Omental fat pad (tissue), 4 donors: ENCODE measurements around the gene SGMS1. TPM values are rescaled to one million over a fixed set of nuclear protein-coding genes. Genes with fewer than 3 reads are reported as not detected.

Source experiments
- ATAC-seq: fragments of 150-250 bp; one replicate; pipeline ENCODE4 v1.9.1; 2016; ENCODE audit warnings: mild to moderate bottlenecking, moderate library complexity; ENCODE audit not compliant: low FRiP score
- DNase-seq: peaks from one replicate; pipeline ENCODE4 v3.0.0-alpha.2; 2019; ENCODE audit warnings: low spot score
- total RNA-seq, 4 donors: library from RNA; depleted of rRNA; stranded (reverse); fragments of >200 nt; gene quantifications; one replicate each; pipeline ENCODE4 v1.1.0, GENCODE V29; 2016
- TF ChIP-seq, protein P1 (sequence below), 3 donors: fragments of 450-650 bp; IDR thresholded peaks; one replicate each; pipeline ENCODE4 v1.5.1; 2016 to 2017; ENCODE audit warnings: antibody characterized with exemption in 3 of 3, mild to moderate bottlenecking in 3 of 3, moderate library complexity in 2 of 3

Gene SGMS1
- total RNA-seq, 4 donors from 2014 or later: 82.5 to 136 (median 96.4) TPM

- ATAC-seq: no peak
- TF ChIP-seq, protein P1, sequence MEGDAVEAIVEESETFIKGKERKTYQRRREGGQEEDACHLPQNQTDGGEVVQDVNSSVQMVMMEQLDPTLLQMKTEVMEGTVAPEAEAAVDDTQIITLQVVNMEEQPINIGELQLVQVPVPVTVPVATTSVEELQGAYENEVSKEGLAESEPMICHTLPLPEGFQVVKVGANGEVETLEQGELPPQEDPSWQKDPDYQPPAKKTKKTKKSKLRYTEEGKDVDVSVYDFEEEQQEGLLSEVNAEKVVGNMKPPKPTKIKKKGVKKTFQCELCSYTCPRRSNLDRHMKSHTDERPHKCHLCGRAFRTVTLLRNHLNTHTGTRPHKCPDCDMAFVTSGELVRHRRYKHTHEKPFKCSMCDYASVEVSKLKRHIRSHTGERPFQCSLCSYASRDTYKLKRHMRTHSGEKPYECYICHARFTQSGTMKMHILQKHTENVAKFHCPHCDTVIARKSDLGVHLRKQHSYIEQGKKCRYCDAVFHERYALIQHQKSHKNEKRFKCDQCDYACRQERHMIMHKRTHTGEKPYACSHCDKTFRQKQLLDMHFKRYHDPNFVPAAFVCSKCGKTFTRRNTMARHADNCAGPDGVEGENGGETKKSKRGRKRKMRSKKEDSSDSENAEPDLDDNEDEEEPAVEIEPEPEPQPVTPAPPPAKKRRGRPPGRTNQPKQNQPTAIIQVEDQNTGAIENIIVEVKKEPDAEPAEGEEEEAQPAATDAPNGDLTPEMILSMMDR (IDR thresholded peaks at IDR 0.05): no peak
- DNase-seq: no peak
Measured at GRCh38 chr10:50580262-50580891, 43.4 kb downstream of the SGMS1 start.

- ATAC-seq (no peak), DNase-seq (no peak)
- TF ChIP-seq, protein P1 (IDR thresholded peaks at IDR 0.05): no peak
Measured at GRCh38 chr10:50579491-50580261, 44.1 kb downstream of the SGMS1 start.

- no peak for ATAC-seq
- DNase-seq: no peak
- TF ChIP-seq, protein P1 (IDR thresholded peaks at IDR 0.05): no peak
Measured at GRCh38 chr10:50578949-50579348, 44.8 kb downstream of the SGMS1 start.

GRCh38 chr10:50577681-50578350, 45.9 kb downstream of the SGMS1 start:
- TF ChIP-seq, protein P1 (IDR thresholded peaks at IDR 0.05): no peak
- no peak for ATAC-seq

DNA sequence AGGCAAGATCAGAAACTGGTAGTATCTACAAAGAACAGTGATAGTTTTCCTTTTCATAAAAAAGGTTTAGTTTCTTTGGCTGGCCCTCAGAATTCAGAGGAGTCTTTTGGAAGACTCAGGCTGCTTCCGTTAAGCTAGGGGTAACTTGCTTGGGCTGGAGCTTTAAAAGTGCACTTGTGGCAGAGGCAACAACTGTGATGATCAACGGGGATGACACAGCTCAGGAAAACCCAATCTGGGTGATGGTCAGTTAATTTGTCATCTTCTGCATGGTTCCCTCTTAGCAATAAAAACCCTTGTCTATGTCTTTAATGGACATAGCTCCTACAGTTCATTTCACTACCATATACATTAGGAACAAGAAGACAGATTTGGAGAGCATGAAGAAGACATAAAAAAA, 46.7 kb downstream of the SGMS1 start:
- DNase-seq: no peak
- no peak for ATAC-seq
- TF ChIP-seq, protein P1 (IDR thresholded peaks at IDR 0.05): no peak

More at GRCh38 chr10:50577681-50578350, 45.9 kb downstream of the SGMS1 start:
- DNase-seq: no peak

DNA sequence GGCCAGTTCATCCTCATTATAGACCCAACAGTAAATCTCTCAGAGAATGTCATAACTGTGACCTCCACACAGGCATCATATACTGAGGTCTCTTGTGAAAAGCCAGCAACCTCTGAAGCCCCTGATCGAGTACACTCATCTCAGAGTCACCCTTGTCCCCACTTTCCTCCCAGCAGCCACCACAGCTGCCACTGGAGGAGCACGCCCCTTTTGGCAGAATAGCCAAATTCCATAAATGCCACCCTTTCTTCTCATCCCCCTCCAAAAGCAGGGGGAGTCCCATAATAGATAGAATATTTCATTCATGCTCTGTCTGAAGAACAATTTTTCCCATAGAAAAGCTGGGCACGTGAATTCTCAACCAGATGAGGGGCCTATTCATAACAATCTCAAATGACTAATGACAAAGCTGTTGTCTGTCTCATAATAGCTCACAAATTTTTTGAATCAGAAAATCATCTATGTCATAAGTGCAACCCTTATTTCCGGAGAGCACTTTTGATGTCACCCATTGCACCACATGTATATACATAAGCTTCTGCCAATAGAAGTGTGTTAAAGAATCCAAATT, 47.4 kb downstream of the SGMS1 start:
- TF ChIP-seq, protein P1 (IDR thresholded peaks at IDR 0.05): no peak
- no peak for ATAC-seq
- no peak for DNase-seq
